ENCODE results near the gene STYXL1. TPM values are rescaled to one million over a fixed set of nuclear protein-coding genes. Genes with fewer than 3 reads are reported as not detected.

STYXL1 gene
- total RNA-seq, 1 donor from 2014 or later: 56.1 TPM

DNA sequence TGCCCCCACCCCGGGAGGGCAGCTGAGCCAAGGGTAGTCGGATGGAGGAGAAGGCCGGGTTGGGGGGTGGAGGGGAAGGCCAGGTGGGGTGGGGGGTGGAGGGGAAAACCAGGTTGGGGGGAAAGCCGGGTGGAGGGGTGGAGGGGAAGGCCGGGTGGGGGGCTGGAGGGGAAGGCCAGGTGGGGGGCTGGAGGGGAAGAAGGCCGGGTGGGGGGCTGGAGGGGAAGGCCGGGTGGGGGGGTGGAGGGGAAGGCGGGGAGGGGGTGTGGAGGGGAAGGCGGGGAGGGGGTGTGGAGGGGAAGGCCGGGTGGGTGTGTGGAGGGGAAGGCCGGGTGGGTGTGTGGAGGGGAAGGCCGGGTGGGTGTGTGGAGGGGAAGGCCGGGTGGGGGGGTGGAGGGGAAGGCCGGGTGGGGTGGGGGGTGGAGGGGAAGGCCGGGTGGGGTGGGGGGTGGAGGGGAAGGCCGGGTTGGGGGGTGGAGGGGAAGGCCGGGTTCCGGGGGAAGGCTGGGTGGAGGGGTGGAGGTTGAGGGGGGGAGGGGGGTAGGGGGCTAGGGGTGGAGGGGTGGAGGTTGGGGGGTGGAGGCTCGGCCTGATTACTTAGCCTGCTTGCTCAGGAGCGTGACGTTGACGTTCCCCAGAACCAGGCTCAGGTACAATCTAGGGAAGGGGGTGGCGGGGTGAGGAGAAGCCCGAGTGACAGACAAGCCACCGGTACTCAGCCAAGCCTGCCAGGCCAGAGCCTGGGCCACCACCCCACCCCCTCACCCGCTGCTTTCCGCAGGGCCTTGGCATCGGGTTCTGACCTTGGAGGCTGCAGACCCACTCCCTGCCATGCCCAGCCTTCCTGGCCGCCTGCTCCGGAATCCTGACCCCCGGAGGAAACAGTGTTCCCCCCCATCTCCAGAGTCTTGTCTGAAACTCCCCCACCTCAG is 59.0 kb downstream of the STYXL1 start:
- Histone ChIP-seq H3F3A (ENCODE audit: low read depth) (peaks cover 18% of the 10 kb centered on the region), H3K27me3 (no peaks in the 10 kb centered on the region), H3K9me3 (ENCODE audit: low read depth) (no peaks in the 10 kb centered on the region), H3K4me3 (no peak overlapping the region), H3K79me2 (ENCODE audit: low read depth) (no peaks in the 10 kb centered on the region), H3K36me3 (no peaks in the 10 kb centered on the region), H3K27ac (no peak overlapping the region), H3K9ac (no peak overlapping the region), H3K4me1 (peaks cover 23% of the 10 kb centered on the region), H4K20me1 (ENCODE audit: low read depth) (peaks cover 6% of the 10 kb centered on the region), H2AFZ (replicated peaks) (no peak overlapping the region), H3K4me2 (no peak overlapping the region)
- Mint-ChIP-seq H3K27ac (no peak overlapping the region), H3K4me3 (no peak overlapping the region), H3K27me3 (ENCODE audit: insufficient read depth, low read depth) (peaks cover 18% of the 10 kb centered on the region), H3K36me3 (peaks cover 11% of the 10 kb centered on the region), H3K9me3 (no peaks in the 10 kb centered on the region), H3K4me1 (peaks cover 22% of the 10 kb centered on the region)
- no peak for TF ChIP-seq CTCF (IDR thresholded peaks at IDR 0.05)
- no peak for TF ChIP-seq EZH2phosphoT487 (IDR thresholded peaks at IDR 0.05)
- no peak for TF ChIP-seq EZH2 (IDR thresholded peaks at IDR 0.05)
- no peak for DNase-seq (ENCODE audit: low spot score)

- Histone ChIP-seq H3K9me3 (ENCODE audit: low read depth) (no peaks in the 10 kb centered on the region), H3K4me3 (no peak overlapping the region), H3K9ac (no peak overlapping the region), H3F3A (ENCODE audit: low read depth) (peaks cover 11% of the 10 kb centered on the region), H3K4me2 (no peak overlapping the region), H4K20me1 (ENCODE audit: low read depth) (peaks cover under 1% of the 10 kb centered on the region), H3K36me3 (no peaks in the 10 kb centered on the region), H3K27me3 (no peaks in the 10 kb centered on the region), H3K79me2 (ENCODE audit: low read depth) (no peaks in the 10 kb centered on the region), H2AFZ (replicated peaks) (no peak overlapping the region), H3K4me1 (peaks cover 16% of the 10 kb centered on the region), H3K27ac (no peak overlapping the region)
- Mint-ChIP-seq H3K27ac (no peak overlapping the region), H3K36me3 (peaks cover 11% of the 10 kb centered on the region), H3K9me3 (no peaks in the 10 kb centered on the region), H3K27me3 (ENCODE audit: insufficient read depth, low read depth) (peaks cover 18% of the 10 kb centered on the region), H3K4me3 (no peak overlapping the region), H3K4me1 (peaks cover 19% of the 10 kb centered on the region)
- no peak for DNase-seq (ENCODE audit: low spot score)
- TF ChIP-seq EZH2phosphoT487 (IDR thresholded peaks at IDR 0.05): no peak
- no peak for TF ChIP-seq CTCF (IDR thresholded peaks at IDR 0.05)
- no peak for TF ChIP-seq EZH2 (IDR thresholded peaks at IDR 0.05)
Observed at GRCh38 chr7:75987805-75988567, 59.8 kb downstream of the STYXL1 start.

GRCh38 chr7:75987026-75987804 is 60.6 kb downstream of the STYXL1 start:
- no peak for DNase-seq (ENCODE audit: low spot score)
- Histone ChIP-seq H3K4me3 (no peak overlapping the region), H3K27ac (no peak overlapping the region), H4K20me1 (ENCODE audit: low read depth) (no peaks in the 10 kb centered on the region), H2AFZ (replicated peaks) (no peak overlapping the region), H3K4me2 (no peak overlapping the region), H3K79me2 (ENCODE audit: low read depth) (no peaks in the 10 kb centered on the region), H3K36me3 (no peaks in the 10 kb centered on the region), H3K4me1 (peaks cover 16% of the 10 kb centered on the region), H3K9ac (no peak overlapping the region), H3K9me3 (ENCODE audit: low read depth) (no peaks in the 10 kb centered on the region), H3K27me3 (no peaks in the 10 kb centered on the region), H3F3A (ENCODE audit: low read depth) (peaks cover 11% of the 10 kb centered on the region)
- H3K36me3 Mint-ChIP-seq: peaks cover 11% of the 10 kb centered on the region
- TF ChIP-seq EZH2phosphoT487 (IDR thresholded peaks at IDR 0.05) (no peak), CTCF (IDR thresholded peaks at IDR 0.05) (no peak), EZH2 (IDR thresholded peaks at IDR 0.05) (no peak)
- H3K27me3 Mint-ChIP-seq (ENCODE audit: insufficient read depth, low read depth): peaks cover 19% of the 10 kb centered on the region
- no peak overlapping the region for H3K4me3 Mint-ChIP-seq
- H3K27ac Mint-ChIP-seq: no peak overlapping the region
- peaks cover 17% of the 10 kb centered on the region for H3K4me1 Mint-ChIP-seq
- H3K9me3 Mint-ChIP-seq: no peaks in the 10 kb centered on the region

Measured in neural progenitor cell (in vitro differentiated cells).